ENCODE data around the gene NDUFA11. TPM values are rescaled to one million over a fixed set of nuclear protein-coding genes. Genes with fewer than 3 reads are reported as not detected.
A peak's percentile ranks its signal among the peaks of the same experiment; 100 is the strongest.

The NDUFA11 gene
- total RNA-seq, 2 experiments from 2014 or later = 94.3 to 96.7 TPM

GRCh38 chr19:5891938-5892771 lies 11.4 kb downstream of the NDUFA11 start:
- no peak overlapping the region for H3K27ac Mint-ChIP-seq
- TF ChIP-seq, protein P1, sequence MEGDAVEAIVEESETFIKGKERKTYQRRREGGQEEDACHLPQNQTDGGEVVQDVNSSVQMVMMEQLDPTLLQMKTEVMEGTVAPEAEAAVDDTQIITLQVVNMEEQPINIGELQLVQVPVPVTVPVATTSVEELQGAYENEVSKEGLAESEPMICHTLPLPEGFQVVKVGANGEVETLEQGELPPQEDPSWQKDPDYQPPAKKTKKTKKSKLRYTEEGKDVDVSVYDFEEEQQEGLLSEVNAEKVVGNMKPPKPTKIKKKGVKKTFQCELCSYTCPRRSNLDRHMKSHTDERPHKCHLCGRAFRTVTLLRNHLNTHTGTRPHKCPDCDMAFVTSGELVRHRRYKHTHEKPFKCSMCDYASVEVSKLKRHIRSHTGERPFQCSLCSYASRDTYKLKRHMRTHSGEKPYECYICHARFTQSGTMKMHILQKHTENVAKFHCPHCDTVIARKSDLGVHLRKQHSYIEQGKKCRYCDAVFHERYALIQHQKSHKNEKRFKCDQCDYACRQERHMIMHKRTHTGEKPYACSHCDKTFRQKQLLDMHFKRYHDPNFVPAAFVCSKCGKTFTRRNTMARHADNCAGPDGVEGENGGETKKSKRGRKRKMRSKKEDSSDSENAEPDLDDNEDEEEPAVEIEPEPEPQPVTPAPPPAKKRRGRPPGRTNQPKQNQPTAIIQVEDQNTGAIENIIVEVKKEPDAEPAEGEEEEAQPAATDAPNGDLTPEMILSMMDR (IDR thresholded peaks at IDR 0.05) = peak; percentile 41
- CTCF ChIA-PET = interaction anchor here (3.0 kb wide), 1 partner anchor 88 kb away, joined by 9 read pairs; no protein-coding TSS in a partner anchor

DNA sequence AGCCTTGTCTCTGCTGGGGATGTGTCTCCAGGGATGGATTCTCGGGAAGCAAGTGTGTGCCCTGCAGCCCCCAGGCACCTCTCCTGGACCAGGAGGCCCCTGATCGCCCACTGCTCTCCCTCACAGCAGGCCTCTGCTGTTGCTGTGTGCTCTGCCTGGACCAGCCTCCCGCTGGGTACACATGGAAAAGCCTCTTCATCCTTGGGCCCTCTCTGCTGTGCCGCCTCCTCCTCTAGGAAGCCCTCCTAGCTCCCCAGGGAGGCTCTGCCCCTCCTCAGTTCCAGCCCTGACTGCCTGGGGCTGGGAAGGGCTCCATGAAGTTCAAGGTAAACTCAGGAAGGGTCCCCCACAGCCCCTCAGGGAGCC lies 12.0 kb downstream of the NDUFA11 start:
- Mint-ChIP-seq H3K27me3 (peaks cover 12% of the 10 kb centered on the region), H3K36me3 (ENCODE audit: low read depth) (peaks cover 9% of the 10 kb centered on the region), H3K4me3 (no peak overlapping the region), H3K9me3 (no peaks in the 10 kb centered on the region), H3K4me1 (ENCODE audit: low read depth) (no peaks in the 10 kb centered on the region), H3K27ac (no peak overlapping the region)
- no peak for ATAC-seq (ENCODE audit: poor library complexity)
- DNase-seq = no peak
- Histone ChIP-seq H3K36me3 (ENCODE audit: insufficient read depth, low read length) (peaks cover 21% of the 10 kb centered on the region), H3K9me3 (ENCODE audit: control insufficient read depth in 1 of 2, insufficient read depth in 1 of 2, low read length in 2 of 2) (peaks cover 0 to 7% of the 10 kb centered on the region in 2 experiments), H3K4me1 (ENCODE audit: insufficient read depth, low read length) (peaks cover 10% of the 10 kb centered on the region), H3K27me3 (ENCODE audit: control insufficient read depth in 1 of 2, insufficient read depth in 2 of 2, low read length in 2 of 2) (no peaks in the 10 kb centered on the region), H3K27ac (ENCODE audit: low read depth in 1 of 2, low read length in 2 of 2) (no peak overlapping the region), H3K4me3 (ENCODE audit: low read length) (no peak overlapping the region)
- CTCF ChIA-PET = interaction anchor here (3.0 kb wide), 1 partner anchor 87 kb away, joined by 9 read pairs; no protein-coding TSS in a partner anchor
- TF ChIP-seq, protein P1 (IDR thresholded peaks at IDR 0.05) = no peak
- intact Hi-C loops (cut with DNase I, micrococcal nuclease) = no loop called here
- POLR2A ChIA-PET = interaction anchor here (0.9 to 2.1 kb wide), 5 partner anchors 9 to 87 kb away, joined by 3 to 10 read pairs (median 5); partner anchors contain the start of genes NDUFA11 and VMAC

More at GRCh38 chr19:5891938-5892771, 11.4 kb downstream of the NDUFA11 start:
- no peak overlapping the region for H3K27ac ChIP-seq (ENCODE audit: low read depth in 1 of 2, low read length in 2 of 2)
- no peak overlapping the region for H3K4me3 ChIP-seq (ENCODE audit: low read length)
- Mint-ChIP-seq H3K36me3 (ENCODE audit: low read depth) (peaks cover 9% of the 10 kb centered on the region), H3K27me3 (peaks cover 12% of the 10 kb centered on the region), H3K4me3 (peak overlapping the region; percentile 7), H3K9me3 (no peaks in the 10 kb centered on the region), H3K4me1 (ENCODE audit: low read depth) (no peaks in the 10 kb centered on the region)
- H3K36me3 ChIP-seq (ENCODE audit: insufficient read depth, low read length) = peaks cover 27% of the 10 kb centered on the region
- no peaks in the 10 kb centered on the region for H3K27me3 ChIP-seq (ENCODE audit: control insufficient read depth in 1 of 2, insufficient read depth in 2 of 2, low read length in 2 of 2)
- DNase-seq (peak in 6 of 14 experiments; percentile 10 to 46 (median 24)), ATAC-seq (ENCODE audit: poor library complexity) (peak; percentile 41)
- POLR2A ChIA-PET = interaction anchor here (0.9 to 2.1 kb wide), 4 partner anchors 9 to 88 kb away, joined by 3 to 10 read pairs (median 4); partner anchors contain the start of genes NDUFA11 and VMAC
- H3K4me1 ChIP-seq (ENCODE audit: insufficient read depth, low read length) = peaks cover 10% of the 10 kb centered on the region
- intact Hi-C loops (cut with DNase I, micrococcal nuclease) = loop anchor here in 1 of 2 experiments (2.0 kb wide), 1 partner anchor 85 kb away; no protein-coding TSS in a partner anchor
- peaks cover 0 to 7% of the 10 kb centered on the region in 2 experiments for H3K9me3 ChIP-seq (ENCODE audit: control insufficient read depth in 1 of 2, insufficient read depth in 1 of 2, low read length in 2 of 2)

DNA sequence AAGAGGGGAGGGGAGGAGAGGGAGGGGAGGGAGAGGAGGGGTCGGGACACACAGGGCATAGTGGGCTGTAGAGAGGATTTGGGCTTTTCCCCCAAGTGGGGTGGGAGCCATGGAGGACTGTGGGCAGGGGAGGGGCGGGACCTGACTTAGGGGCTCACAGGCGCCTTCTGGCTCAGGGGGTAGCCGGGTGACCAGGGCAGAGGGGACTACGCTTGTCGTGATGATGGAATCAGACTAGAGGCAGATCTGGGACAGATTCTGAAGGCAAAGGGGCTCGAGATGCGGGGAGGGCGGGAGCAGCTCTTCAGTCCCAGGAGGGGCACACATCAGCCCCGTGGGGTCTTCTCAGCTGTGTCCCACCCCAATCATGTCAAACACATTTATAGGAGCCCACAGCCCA lies 13.5 kb downstream of the NDUFA11 start:
- Histone ChIP-seq H3K4me3 (ENCODE audit: low read length) (no peak overlapping the region), H3K9me3 (ENCODE audit: control insufficient read depth in 1 of 2, insufficient read depth in 1 of 2, low read length in 2 of 2) (peaks cover 0 to 7% of the 10 kb centered on the region in 2 experiments), H3K27me3 (ENCODE audit: control insufficient read depth in 1 of 2, insufficient read depth in 2 of 2, low read length in 2 of 2) (no peaks in the 10 kb centered on the region), H3K4me1 (ENCODE audit: insufficient read depth, low read length) (peaks cover 10% of the 10 kb centered on the region), H3K27ac (ENCODE audit: low read depth in 1 of 2, low read length in 2 of 2) (no peak overlapping the region), H3K36me3 (ENCODE audit: insufficient read depth, low read length) (peaks cover 10% of the 10 kb centered on the region)
- Mint-ChIP-seq H3K27me3 (peaks cover 17% of the 10 kb centered on the region), H3K27ac (no peak overlapping the region), H3K4me3 (no peak overlapping the region), H3K9me3 (no peaks in the 10 kb centered on the region), H3K4me1 (ENCODE audit: low read depth) (no peaks in the 10 kb centered on the region), H3K36me3 (ENCODE audit: low read depth) (peaks cover under 1% of the 10 kb centered on the region)
- DNase-seq = peak in 1 of 14 experiments; percentile 11
- TF ChIP-seq, protein P1 (IDR thresholded peaks at IDR 0.05) = no peak
- ChIA-PET POLR2A (interaction anchor here (1.7 kb wide), 1 partner anchor 14 kb away, joined by 9 read pairs; the partner anchor contains the start of genes NDUFA11 and VMAC), CTCF (interaction anchor here (0.8 kb wide), 1 partner anchor 86 kb away, joined by 3 read pairs; no protein-coding TSS in a partner anchor)
- no peak for ATAC-seq (ENCODE audit: poor library complexity)
- intact Hi-C loops (cut with DNase I, micrococcal nuclease) = no loop called here
